ENCODE results near the gene TBCA.
"Not testable (repeated sequence)": the region's sequence is repeated elsewhere in the genome, so short reads cannot be mapped to it uniquely, and the experiment has no call there.

Gene TBCA

GRCh38 chr5:77699569-77699968 lies 76.6 kb downstream of the TBCA start:
- H3K9ac ChIP-seq (ENCODE audit: low read length); H3K9me3 ChIP-seq (ENCODE audit: low read length); H3K27me3 ChIP-seq (ENCODE audit: control insufficient read depth in 1 of 2, insufficient read depth in 2 of 2, low read length in 2 of 2); H3K4me3 ChIP-seq (ENCODE audit: low read depth in 1 of 2, low read length in 2 of 2); H3K4me1 ChIP-seq (ENCODE audit: insufficient read depth, low read length); H3K27ac ChIP-seq (ENCODE audit: low read depth, low read length): not testable (repeated sequence)
- H3K36me3 ChIP-seq (ENCODE audit: insufficient read depth, low read length): peaks cover 14% of the 10 kb centered on the region

DNA sequence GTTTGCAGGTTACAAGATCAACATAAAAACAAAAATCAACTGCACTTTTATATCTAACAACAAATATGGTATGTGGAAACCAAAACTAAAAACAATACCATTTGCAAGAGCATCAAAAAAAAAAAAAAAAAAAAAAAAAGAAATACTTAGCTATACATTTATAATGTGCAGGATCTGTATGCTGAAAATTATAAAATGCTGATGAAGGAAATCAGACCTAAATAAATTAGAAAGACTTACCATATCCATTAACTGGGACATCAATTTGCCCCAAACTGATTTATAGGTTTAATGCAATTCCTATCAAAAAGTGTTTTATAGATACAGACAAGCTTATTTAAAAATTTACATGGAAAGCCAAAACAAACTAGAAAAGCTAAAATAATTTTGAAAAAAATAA lies 77.2 kb downstream of the TBCA start:
- no peak overlapping the region for H3K9ac ChIP-seq (ENCODE audit: low read length)
- no peaks in the 10 kb centered on the region for H3K9me3 ChIP-seq (ENCODE audit: low read length)
- H3K27ac ChIP-seq (ENCODE audit: low read depth, low read length): no peak overlapping the region
- no peak overlapping the region for H3K4me3 ChIP-seq (ENCODE audit: low read depth in 1 of 2, low read length in 2 of 2)
- peaks cover 8% of the 10 kb centered on the region for H3K36me3 ChIP-seq (ENCODE audit: insufficient read depth, low read length)
- H3K27me3 ChIP-seq (ENCODE audit: control insufficient read depth in 1 of 2, insufficient read depth in 2 of 2, low read length in 2 of 2): no peaks in the 10 kb centered on the region
- no peaks in the 10 kb centered on the region for H3K4me1 ChIP-seq (ENCODE audit: insufficient read depth, low read length)

DNA sequence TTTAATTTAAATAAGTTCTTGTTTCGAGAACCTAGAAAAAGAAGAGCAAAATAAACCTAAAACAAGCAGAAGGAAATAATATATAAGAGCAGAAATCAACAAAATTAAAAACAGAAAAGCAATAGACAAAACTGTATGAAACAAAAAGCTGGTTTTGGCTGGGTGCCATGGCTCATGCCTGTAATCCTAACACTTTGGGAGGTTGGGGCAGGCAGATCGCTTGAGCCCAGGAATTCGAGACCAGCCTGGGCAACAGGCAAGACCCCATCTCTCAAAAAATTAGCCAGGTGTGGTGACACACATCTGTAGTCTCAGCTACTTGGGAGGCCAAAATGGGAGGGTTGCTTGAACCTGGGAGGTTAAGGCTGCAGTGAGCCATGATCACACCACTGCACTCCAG lies 78.4 kb downstream of the TBCA start:
- Histone ChIP-seq H3K9me3 (ENCODE audit: low read length) (no peaks in the 10 kb centered on the region), H3K27me3 (ENCODE audit: control insufficient read depth in 1 of 2, insufficient read depth in 2 of 2, low read length in 2 of 2) (no peaks in the 10 kb centered on the region), H3K4me3 (ENCODE audit: low read depth in 1 of 2, low read length in 2 of 2) (no peak overlapping the region), H3K27ac (ENCODE audit: low read depth, low read length) (no peak overlapping the region), H3K4me1 (ENCODE audit: insufficient read depth, low read length) (no peaks in the 10 kb centered on the region), H3K9ac (ENCODE audit: low read length) (no peak overlapping the region), H3K36me3 (ENCODE audit: insufficient read depth, low read length) (no peaks in the 10 kb centered on the region)

- no peak overlapping the region for H3K27ac ChIP-seq (ENCODE audit: low read depth, low read length)
These were observed 80.0 kb downstream of the TBCA start for GRCh38 chr5:77696120-77696519.

DNA sequence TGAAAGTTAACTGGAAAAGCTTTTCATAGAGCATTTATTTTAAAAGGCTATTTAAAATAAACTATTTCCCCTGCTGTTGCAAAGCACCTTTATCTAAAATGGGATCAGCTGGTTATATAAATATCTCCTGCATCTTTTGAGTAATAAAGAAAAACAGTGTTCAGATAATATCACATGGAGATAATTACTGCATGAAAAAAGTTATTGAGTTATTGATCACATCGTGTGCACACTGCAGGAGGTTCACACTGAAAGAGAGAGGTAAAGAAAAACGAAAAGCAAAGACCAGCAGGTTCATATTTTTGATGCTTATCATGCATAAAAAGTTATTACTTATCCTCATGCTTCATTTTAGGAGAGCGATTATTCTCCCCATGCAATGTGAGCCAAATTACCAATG lies 82.2 kb downstream of the TBCA start:
- Histone ChIP-seq H3K36me3 (ENCODE audit: insufficient read depth, low read length) (peaks cover 8% of the 10 kb centered on the region), H3K27me3 (ENCODE audit: control insufficient read depth in 1 of 2, insufficient read depth in 2 of 2, low read length in 2 of 2) (no peaks in the 10 kb centered on the region), H3K4me1 (ENCODE audit: insufficient read depth, low read length) (no peaks in the 10 kb centered on the region), H3K9ac (ENCODE audit: low read length) (no peak overlapping the region), H3K27ac (ENCODE audit: low read depth, low read length) (no peak overlapping the region), H3K4me3 (ENCODE audit: low read depth in 1 of 2, low read length in 2 of 2) (no peak overlapping the region), H3K9me3 (ENCODE audit: low read length) (no peaks in the 10 kb centered on the region)

More at GRCh38 chr5:77696120-77696519, 80.0 kb downstream of the TBCA start:
- H3K27me3 ChIP-seq (ENCODE audit: control insufficient read depth in 1 of 2, insufficient read depth in 2 of 2, low read length in 2 of 2): no peaks in the 10 kb centered on the region
- H3K4me1 ChIP-seq (ENCODE audit: insufficient read depth, low read length): no peaks in the 10 kb centered on the region
- H3K4me3 ChIP-seq (ENCODE audit: low read depth in 1 of 2, low read length in 2 of 2): no peak overlapping the region
- no peaks in the 10 kb centered on the region for H3K9me3 ChIP-seq (ENCODE audit: low read length)
- H3K9ac ChIP-seq (ENCODE audit: low read length): no peak overlapping the region
- H3K36me3 ChIP-seq (ENCODE audit: insufficient read depth, low read length): no peaks in the 10 kb centered on the region

DNA sequence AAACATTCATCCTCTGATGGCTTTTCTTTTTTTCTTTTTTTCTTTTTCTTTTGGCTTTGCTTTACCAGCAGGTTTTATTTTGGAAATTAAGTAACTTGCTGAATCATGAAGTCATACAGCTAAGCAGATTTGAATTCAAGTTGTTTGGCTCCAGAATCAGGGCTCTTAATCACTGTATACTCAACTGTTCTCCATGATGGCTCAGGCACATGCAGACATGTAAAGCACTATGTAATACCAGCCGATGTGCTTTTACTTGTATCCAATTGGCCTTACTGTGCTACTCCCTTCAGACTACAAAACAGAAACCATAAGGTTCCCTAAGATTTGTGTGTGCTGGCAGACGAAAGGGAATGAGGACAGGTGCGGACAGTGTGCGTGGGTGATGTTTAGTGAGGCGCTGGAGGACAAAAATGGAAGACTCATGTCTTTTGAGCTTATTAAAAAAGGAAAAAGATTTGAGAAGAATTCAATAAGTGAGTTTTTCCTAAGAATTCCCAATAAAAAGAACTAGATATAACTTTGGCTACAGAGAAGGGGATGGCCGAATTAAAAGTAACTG lies 92.9 kb downstream of the TBCA start:
- H3K9ac ChIP-seq (ENCODE audit: low read length): no peak overlapping the region
- no peak overlapping the region for H3K27ac ChIP-seq (ENCODE audit: low read depth, low read length)
- no peaks in the 10 kb centered on the region for H3K4me1 ChIP-seq (ENCODE audit: insufficient read depth, low read length)
- H3K9me3 ChIP-seq (ENCODE audit: low read length): no peaks in the 10 kb centered on the region
- no peaks in the 10 kb centered on the region for H3K36me3 ChIP-seq (ENCODE audit: insufficient read depth, low read length)
- H3K4me3 ChIP-seq (ENCODE audit: low read depth in 1 of 2, low read length in 2 of 2): no peak overlapping the region
- H3K27me3 ChIP-seq (ENCODE audit: control insufficient read depth in 1 of 2, insufficient read depth in 2 of 2, low read length in 2 of 2): no peaks in the 10 kb centered on the region

GRCh38 chr5:77670526-77670925 lies 105.6 kb downstream of the TBCA start:
- no peak overlapping the region for H3K9ac ChIP-seq (ENCODE audit: low read length)
- no peak overlapping the region for H3K4me3 ChIP-seq (ENCODE audit: low read depth in 1 of 2, low read length in 2 of 2)
- no peaks in the 10 kb centered on the region for H3K9me3 ChIP-seq (ENCODE audit: low read length)
- no peak overlapping the region for H3K27ac ChIP-seq (ENCODE audit: low read depth, low read length)
- no peaks in the 10 kb centered on the region for H3K4me1 ChIP-seq (ENCODE audit: insufficient read depth, low read length)
- H3K27me3 ChIP-seq (ENCODE audit: control insufficient read depth in 1 of 2, insufficient read depth in 2 of 2, low read length in 2 of 2): no peaks in the 10 kb centered on the region
- H3K36me3 ChIP-seq (ENCODE audit: insufficient read depth, low read length): no peaks in the 10 kb centered on the region

- Histone ChIP-seq H3K27ac (ENCODE audit: low read depth, low read length) (no peak overlapping the region), H3K27me3 (ENCODE audit: control insufficient read depth in 1 of 2, insufficient read depth in 2 of 2, low read length in 2 of 2) (no peaks in the 10 kb centered on the region), H3K36me3 (ENCODE audit: insufficient read depth, low read length) (no peaks in the 10 kb centered on the region), H3K9ac (ENCODE audit: low read length) (no peak overlapping the region), H3K4me1 (ENCODE audit: insufficient read depth, low read length) (no peaks in the 10 kb centered on the region), H3K9me3 (ENCODE audit: low read length) (no peaks in the 10 kb centered on the region), H3K4me3 (ENCODE audit: low read depth in 1 of 2, low read length in 2 of 2) (no peak overlapping the region)
These were observed 106.5 kb downstream of the TBCA start for GRCh38 chr5:77669677-77670076.

GRCh38 chr5:77663090-77663863 lies 112.9 kb downstream of the TBCA start:
- H3K36me3 ChIP-seq (ENCODE audit: insufficient read depth, low read length): no peaks in the 10 kb centered on the region
- no peak overlapping the region for H3K27ac ChIP-seq (ENCODE audit: low read depth, low read length)
- H3K9ac ChIP-seq (ENCODE audit: low read length): no peak overlapping the region
- no peaks in the 10 kb centered on the region for H3K27me3 ChIP-seq (ENCODE audit: control insufficient read depth in 1 of 2, insufficient read depth in 2 of 2, low read length in 2 of 2)
- H3K4me1 ChIP-seq (ENCODE audit: insufficient read depth, low read length): no peaks in the 10 kb centered on the region
- H3K9me3 ChIP-seq (ENCODE audit: low read length): no peaks in the 10 kb centered on the region
- H3K4me3 ChIP-seq (ENCODE audit: low read depth in 1 of 2, low read length in 2 of 2): no peak overlapping the region

- Histone ChIP-seq H3K9me3 (ENCODE audit: low read length) (no peaks in the 10 kb centered on the region), H3K36me3 (ENCODE audit: insufficient read depth, low read length) (no peaks in the 10 kb centered on the region), H3K4me3 (ENCODE audit: low read depth in 1 of 2, low read length in 2 of 2) (no peak overlapping the region), H3K27me3 (ENCODE audit: control insufficient read depth in 1 of 2, insufficient read depth in 2 of 2, low read length in 2 of 2) (no peaks in the 10 kb centered on the region), H3K9ac (ENCODE audit: low read length) (no peak overlapping the region), H3K27ac (ENCODE audit: low read depth, low read length) (no peak overlapping the region), H3K4me1 (ENCODE audit: insufficient read depth, low read length) (no peaks in the 10 kb centered on the region)
These were observed 113.5 kb downstream of the TBCA start for GRCh38 chr5:77662635-77663034.

- Histone ChIP-seq H3K9ac (ENCODE audit: low read length) (no peak overlapping the region), H3K27ac (ENCODE audit: low read depth, low read length) (no peak overlapping the region), H3K36me3 (ENCODE audit: insufficient read depth, low read length) (no peaks in the 10 kb centered on the region), H3K27me3 (ENCODE audit: control insufficient read depth in 1 of 2, insufficient read depth in 2 of 2, low read length in 2 of 2) (no peaks in the 10 kb centered on the region), H3K4me1 (ENCODE audit: insufficient read depth, low read length) (no peaks in the 10 kb centered on the region), H3K9me3 (ENCODE audit: low read length) (no peaks in the 10 kb centered on the region), H3K4me3 (ENCODE audit: low read depth in 1 of 2, low read length in 2 of 2) (no peak overlapping the region)
These were observed 117.5 kb downstream of the TBCA start for GRCh38 chr5:77658662-77659061.

- Histone ChIP-seq H3K4me3 (ENCODE audit: low read depth in 1 of 2, low read length in 2 of 2) (no peak overlapping the region), H3K27me3 (ENCODE audit: control insufficient read depth in 1 of 2, insufficient read depth in 2 of 2, low read length in 2 of 2) (peaks cover 4 to 6% of the 10 kb centered on the region in 2 donors), H3K36me3 (ENCODE audit: insufficient read depth, low read length) (no peaks in the 10 kb centered on the region), H3K9ac (ENCODE audit: low read length) (no peak overlapping the region), H3K9me3 (ENCODE audit: low read length) (no peaks in the 10 kb centered on the region), H3K27ac (ENCODE audit: low read depth, low read length) (no peak overlapping the region), H3K4me1 (ENCODE audit: insufficient read depth, low read length) (no peaks in the 10 kb centered on the region)
These were observed 124.8 kb downstream of the TBCA start for GRCh38 chr5:77651343-77651742.

Data from muscle layer of colon (tissue), 2 donors.